Pancreas (tissue), 10 donors: ENCODE results near the gene PPP1R26. TPM values are rescaled to one million over a fixed set of nuclear protein-coding genes. Genes with fewer than 3 reads are reported as not detected.
A peak's percentile ranks its signal among the peaks of the same experiment; 100 is the strongest.

Experiments
- ATAC-seq, 4 donors: fragments of 200-7000 bp; cut with Tn5 transposase; one replicate each; pipeline versions ENCODE4 v1.8.0 to v1.9.1; 2020; ENCODE audit warnings: mild to moderate bottlenecking in 4 of 4, moderate library complexity in 4 of 4
- DNase-seq, 6 donors: peaks; one replicate each; pipeline ENCODE4 v3.0.0-alpha.2; 2020
- FAIRE-seq: peaks from 2 replicates; lab custom pipeline; 2012; peaks lifted over from hg19 to GRCh38; lab: Jason Lieb, UNC
- H3K27ac ChIP-seq, 4 donors: fragments of 200-600 bp; sonication (generic); 1 replicate in 3 of 4; 2 replicates in 1 of 4; pipeline versions ENCODE4 v1.5.0 to v1.8.0; 2020
- H3K27me3 ChIP-seq, 4 donors: fragments of 200-600 bp; one replicate each; pipeline ENCODE4 v1.8.0; 2021
- H3K36me3 ChIP-seq, 3 donors: fragments of 200-600 bp; sonication (generic) in 1 of 3; one replicate each; pipeline versions ENCODE4 v1.5.0 to v1.8.0; 2020 to 2021
- H3K4me1 ChIP-seq, 3 donors: fragments of 200-600 bp; one replicate each; pipeline ENCODE4 v1.8.0; 2021
- H3K4me3 ChIP-seq, 4 donors: fragments of 200-600 bp; sonication (generic) in 2 of 4; one replicate each; pipeline versions ENCODE4 v1.5.0 to v1.8.0; 2020 to 2021
- H3K9me3 ChIP-seq, 4 donors: fragments of 200-600 bp; one replicate each; pipeline ENCODE4 v1.8.0; 2021
- CTCF ChIP-seq, 4 donors: fragments of 200-600 bp; sonication (generic) in 3 of 4; IDR thresholded peaks; one replicate each; pipeline versions ENCODE4 v1.5.0 to v1.8.0; 2021; ENCODE audit warnings: antibody characterized with exemption in 4 of 4
- WGBS, 2 donors: extraction: QIAGEN DNeasy Blood & Tissue Kit; methylation state at CpG; one replicate each; pipeline ENCODE4 v1.1.7; 2013; 5-methylcytosine and 5-hydroxymethylcytosine counted together
- intact Hi-C, 3 donors: fragments of 100-400 bp; cut with DNase I; formaldehyde crosslinking; loops; one replicate each; pipeline versions ENCODE4 v1.11.1 to v1.14.2; 2022
- polyA plus RNA-seq, 2 donors: library from polyadenylated mRNA; stranded (reverse); fragments of 200-250 nt; gene quantifications; one replicate each; pipeline ENCODE4 v1.2.3, GENCODE V29; 2013
- total RNA-seq, 6 donors: library from RNA; stranded (reverse); fragmentation: NEBNext Ultra II Directional in 4 of 6; extraction: Animal tissue kit (Norgen Biotek cat#: 25700) in 4 of 6; gene quantifications; one replicate each; pipeline versions ENCODE4 v1.2.1 to v1.2.4, GENCODE V29; 2021 to 2023
- donor health status: healthy with polysubstance abuse.
- donor health status: DM: no; HTN: no; CAD: no; lungs with moderate emphysema.
- donor health status: DM: no; HTN: no; CAD: no.
- donor health status: control.
- donor health status: control.
- donor health status: Bipolar disorder and iron deficiency.
- donor health status: DM: yes; HTN: yes; CAD: no.
- donor health status: DM: no; HTN: no; CAD: no.
- donor health status: DM: no; HTN: no; CAD: no.
- donor health status: DM: yes; HTN: yes; CAD: no.

The PPP1R26 gene
- total and polyA plus RNA-seq, 8 donors = 9.4 to 20.0 (median 12.4) TPM

- H3K9me3 ChIP-seq = no peaks in the 10 kb centered on the region
- H3K4me1 ChIP-seq = peaks cover 0 to 11% (median 3%) of the 10 kb centered on the region in 3 donors
- H3K36me3 ChIP-seq = peaks cover 2 to 12% (median 7%) of the 10 kb centered on the region in 3 donors
- FAIRE-seq (no peak), DNase-seq (peak in 2 of 6 donors; percentile 52 to 63), ATAC-seq (no peak)
- TF ChIP-seq CTCF (IDR thresholded peaks at IDR 0.05) = no peak
- intact Hi-C loops = no loop called here
- peak overlapping the region; percentile 86 to 98 (median 90) for H3K4me3 ChIP-seq
- H3K27ac ChIP-seq = peak overlapping the region in 1 of 4 donors; percentile 55
- 38 to 42% methylated on average over 38 of the region's 38 CpGs for WGBS, 2 donors
- no peaks in the 10 kb centered on the region for H3K27me3 ChIP-seq
Measured at GRCh38 chr9:135501261-135502167, 21.9 kb downstream of the PPP1R26 start.

GRCh38 chr9:135502168-135502872, 22.7 kb downstream of the PPP1R26 start:
- no peaks in the 10 kb centered on the region for H3K27me3 ChIP-seq
- 84 to 88% methylated on average over 15 of the region's 15 CpGs for WGBS, 2 donors
- intact Hi-C loops = no loop called here
- H3K36me3 ChIP-seq = peaks cover 2 to 12% (median 7%) of the 10 kb centered on the region in 3 donors
- no peaks in the 10 kb centered on the region for H3K9me3 ChIP-seq
- TF ChIP-seq CTCF (IDR thresholded peaks at IDR 0.05) = no peak
- ATAC-seq (no peak), DNase-seq (peak in 3 of 6 donors; percentile 25 to 57 (median 49)), FAIRE-seq (no peak)
- H3K27ac ChIP-seq = no peak overlapping the region
- no peak overlapping the region for H3K4me3 ChIP-seq
- H3K4me1 ChIP-seq = peaks cover 0 to 11% (median 3%) of the 10 kb centered on the region in 3 donors

GRCh38 chr9:135502873-135503321, 23.3 kb downstream of the PPP1R26 start:
- Histone ChIP-seq H3K4me1 (peaks cover 0 to 11% (median 3%) of the 10 kb centered on the region in 3 donors), H3K36me3 (peaks cover 2 to 12% (median 7%) of the 10 kb centered on the region in 3 donors), H3K27ac (no peak overlapping the region), H3K4me3 (no peak overlapping the region), H3K27me3 (no peaks in the 10 kb centered on the region), H3K9me3 (no peaks in the 10 kb centered on the region)
- DNase-seq (peak in 3 of 6 donors; percentile 24 to 54 (median 44)), ATAC-seq (no peak), FAIRE-seq (no peak)
- intact Hi-C loops = no loop called here
- no peak for TF ChIP-seq CTCF (IDR thresholded peaks at IDR 0.05)
- WGBS, 2 donors = 89 to 95% methylated on average over 16 of the region's 16 CpGs

- Histone ChIP-seq H3K4me1 (peaks cover 0 to 11% (median 3%) of the 10 kb centered on the region in 3 donors), H3K27ac (no peak overlapping the region), H3K27me3 (no peaks in the 10 kb centered on the region), H3K36me3 (peaks cover 2 to 12% (median 7%) of the 10 kb centered on the region in 3 donors), H3K4me3 (no peak overlapping the region), H3K9me3 (no peaks in the 10 kb centered on the region)
- intact Hi-C loops = no loop called here
- 88% methylated on average over 41 of the region's 41 CpGs for WGBS, 2 donors
- DNase-seq (peak in 2 of 6 donors; percentile 50 to 62), FAIRE-seq (no peak), ATAC-seq (no peak)
- no peak for TF ChIP-seq CTCF (IDR thresholded peaks at IDR 0.05)
Measured at GRCh38 chr9:135503371-135504261, 24.0 kb downstream of the PPP1R26 start.
